ENCODE data around the gene FBXL5. TPM values are rescaled to one million over a fixed set of nuclear protein-coding genes. Genes with fewer than 3 reads are reported as not detected.
A peak's percentile ranks its signal among the peaks of the same experiment; 100 is the strongest.

Gene FBXL5
- total RNA-seq, 1 experiment from 2014 or later: 26.2 TPM

- Histone ChIP-seq H3K9me3 (no peaks in the 10 kb centered on the region), H3K27me3 (no peaks in the 10 kb centered on the region), H3K4me3 (peak overlapping the region; percentile 84), H3K36me3 (peaks cover 37% of the 10 kb centered on the region)
- DNase-seq: no peak
These were observed 27.3 kb upstream of the FBXL5 start for GRCh38 chr4:15682242-15683142.

GRCh38 chr4:15681372-15682241, 26.4 kb upstream of the FBXL5 start, which contains the start of gene FAM200B:
Gene FAM200B (plus strand): TSS chr4:15681827. CDS start chr4:15686978, 5,151 bp downstream.
- no peaks in the 10 kb centered on the region for H3K27me3 ChIP-seq
- H3K4me3 ChIP-seq: peak within 1 kb of the TSS; percentile 84
- DNase-seq: peak; percentile 96
- no peaks in the 10 kb centered on the region; the same call in none of the 2 replicates for H3K9me3 ChIP-seq
- peaks cover 37% of the 10 kb centered on the region for H3K36me3 ChIP-seq

GRCh38 chr4:15681067-15681371, 25.9 kb upstream of the FBXL5 start:
- peaks cover 31% of the 10 kb centered on the region for H3K36me3 ChIP-seq
- H3K27me3 ChIP-seq: no peaks in the 10 kb centered on the region
- peak overlapping the region; percentile 84 for H3K4me3 ChIP-seq
- H3K9me3 ChIP-seq: no peaks in the 10 kb centered on the region; the same call in none of the 2 replicates
- DNase-seq: no peak

GRCh38 chr4:15677507-15677988, 22.4 kb upstream of the FBXL5 start:
- DNase-seq: no peak
- H3K27me3 ChIP-seq: no peaks in the 10 kb centered on the region
- H3K36me3 ChIP-seq: peaks cover 9% of the 10 kb centered on the region
- H3K4me3 ChIP-seq: no peak overlapping the region
- no peaks in the 10 kb centered on the region; the same call in none of the 2 replicates for H3K9me3 ChIP-seq

GRCh38 chr4:15676899-15677298, 21.7 kb upstream of the FBXL5 start:
- H3K27me3 ChIP-seq: no peaks in the 10 kb centered on the region
- H3K4me3 ChIP-seq: no peak overlapping the region
- DNase-seq: no peak
- H3K36me3 ChIP-seq: peaks cover 9% of the 10 kb centered on the region
- no peaks in the 10 kb centered on the region; the same call in none of the 2 replicates for H3K9me3 ChIP-seq

GRCh38 chr4:15676039-15676438, 20.9 kb upstream of the FBXL5 start:
- no peaks in the 10 kb centered on the region; the same call in none of the 2 replicates for H3K9me3 ChIP-seq
- no peak overlapping the region for H3K4me3 ChIP-seq
- DNase-seq: no peak
- H3K36me3 ChIP-seq: peaks cover 9% of the 10 kb centered on the region
- no peaks in the 10 kb centered on the region for H3K27me3 ChIP-seq

- H3K9me3 ChIP-seq: no peaks in the 10 kb centered on the region; the same call in none of the 2 replicates
- no peak overlapping the region for H3K4me3 ChIP-seq
- DNase-seq: no peak
- H3K27me3 ChIP-seq: no peaks in the 10 kb centered on the region
- peaks cover 9% of the 10 kb centered on the region for H3K36me3 ChIP-seq
These were observed 20.2 kb upstream of the FBXL5 start for GRCh38 chr4:15675356-15675755.

- Histone ChIP-seq H3K27me3 (no peaks in the 10 kb centered on the region), H3K36me3 (peaks cover 9% of the 10 kb centered on the region), H3K4me3 (no peak overlapping the region), H3K9me3 (no peaks in the 10 kb centered on the region; the same call in none of the 2 replicates)
- no peak for DNase-seq
These were observed 19.8 kb upstream of the FBXL5 start for GRCh38 chr4:15674926-15675325.

- DNase-seq: no peak
- peaks cover 9% of the 10 kb centered on the region for H3K36me3 ChIP-seq
These were observed 18.9 kb upstream of the FBXL5 start for GRCh38 chr4:15674046-15674445.

GRCh38 chr4:15673337-15673736, 18.2 kb upstream of the FBXL5 start:
- Histone ChIP-seq H3K4me3 (no peak overlapping the region), H3K9me3 (no peaks in the 10 kb centered on the region; the same call in none of the 2 replicates), H3K36me3 (peaks cover 9% of the 10 kb centered on the region), H3K27me3 (no peaks in the 10 kb centered on the region)
- no peak for DNase-seq

More at GRCh38 chr4:15674046-15674445, 18.9 kb upstream of the FBXL5 start:
- Histone ChIP-seq H3K9me3 (no peaks in the 10 kb centered on the region; the same call in none of the 2 replicates), H3K27me3 (no peaks in the 10 kb centered on the region), H3K4me3 (no peak overlapping the region)

GRCh38 chr4:15672101-15672500, 16.9 kb upstream of the FBXL5 start:
- Histone ChIP-seq H3K9me3 (no peaks in the 10 kb centered on the region; the same call in 1 of the 2 replicates), H3K4me3 (no peak overlapping the region), H3K27me3 (no peaks in the 10 kb centered on the region), H3K36me3 (peaks cover 9% of the 10 kb centered on the region)
- DNase-seq: no peak

GRCh38 chr4:15670576-15670975, 15.4 kb upstream of the FBXL5 start:
- Histone ChIP-seq H3K4me3 (no peak overlapping the region), H3K27me3 (no peaks in the 10 kb centered on the region), H3K36me3 (peaks cover 6% of the 10 kb centered on the region; the same call in 1 of the 2 replicates), H3K9me3 (no peaks in the 10 kb centered on the region)
- no peak for DNase-seq

- DNase-seq: no peak
- Histone ChIP-seq H3K4me3 (no peak overlapping the region), H3K36me3 (peaks cover 6% of the 10 kb centered on the region; the same call in 1 of the 2 replicates), H3K9me3 (no peaks in the 10 kb centered on the region), H3K27me3 (no peaks in the 10 kb centered on the region)
These were observed 13.6 kb upstream of the FBXL5 start for GRCh38 chr4:15668566-15669435.

- H3K4me3 ChIP-seq: no peak overlapping the region
- H3K27me3 ChIP-seq: no peaks in the 10 kb centered on the region
- DNase-seq: no peak
- H3K9me3 ChIP-seq: no peaks in the 10 kb centered on the region
- peaks cover 6% of the 10 kb centered on the region; the same call in 1 of the 2 replicates for H3K36me3 ChIP-seq
These were observed 11.8 kb upstream of the FBXL5 start for GRCh38 chr4:15667006-15667405.

GRCh38 chr4:15665753-15666365, 10.7 kb upstream of the FBXL5 start:
- no peaks in the 10 kb centered on the region for H3K27me3 ChIP-seq
- DNase-seq: no peak
- no peaks in the 10 kb centered on the region for H3K9me3 ChIP-seq
- no peak overlapping the region for H3K4me3 ChIP-seq
- H3K36me3 ChIP-seq: peaks cover 6% of the 10 kb centered on the region; the same call in 1 of the 2 replicates
